Epithelial cell of esophagus (primary cell): ENCODE results near the gene SMG6.
"Not testable (repeated sequence)": the region's sequence is repeated elsewhere in the genome, so short reads cannot be mapped to it uniquely, and the experiment has no call there.

Experiments
- DNase-seq: peaks from one replicate; pipeline ENCODE4 v3.0.0; 2010; ENCODE audit warnings: low read depth
- H3K4me3 ChIP-seq: 2 replicates; pipeline ENCODE4 v1.5.1; 2011; ENCODE audit warnings: mild to moderate bottlenecking, low read length, control low read depth
- CTCF ChIP-seq: IDR thresholded peaks from 2 replicates; pipeline ENCODE4 v1.5.1; 2011; ENCODE audit warnings: low read depth, mild to moderate bottlenecking, low read length, control low read depth, inconsistent platforms; ENCODE audit not compliant: insufficient read depth; ENCODE audit errors: missing control alignments

SMG6 gene

GRCh38 chr17:2263183-2264066 lies 40.2 kb downstream of the SMG6 start:
- TF ChIP-seq CTCF: no peak

GRCh38 chr17:2262135-2262587 lies 41.4 kb downstream of the SMG6 start:
- no peak overlapping the region for H3K4me3 ChIP-seq
- DNase-seq: peak; percentile 78
- TF ChIP-seq CTCF: no peak

More at GRCh38 chr17:2263183-2264066, 40.2 kb downstream of the SMG6 start:
- H3K4me3 ChIP-seq: no peak overlapping the region
- DNase-seq: no peak

- DNase-seq: no peak
- H3K4me3 ChIP-seq: no peak overlapping the region
- TF ChIP-seq CTCF: no peak
Observed at GRCh38 chr17:2259769-2260536, 43.6 kb downstream of the SMG6 start.

GRCh38 chr17:2258830-2259229 lies 44.8 kb downstream of the SMG6 start:
- not testable (repeated sequence) for DNase-seq, H3K4me3 ChIP-seq

GRCh38 chr17:2253768-2254406 lies 49.7 kb downstream of the SMG6 start:
- DNase-seq: no peak
- H3K4me3 ChIP-seq: no peak overlapping the region
- no peak for TF ChIP-seq CTCF

- DNase-seq: no peak
- H3K4me3 ChIP-seq: no peak overlapping the region
- no peak for TF ChIP-seq CTCF
Observed at GRCh38 chr17:2253362-2253761, 50.2 kb downstream of the SMG6 start.

GRCh38 chr17:2251098-2251497 lies 52.5 kb downstream of the SMG6 start:
- no peak for DNase-seq
- TF ChIP-seq CTCF: no peak
- H3K4me3 ChIP-seq: no peak overlapping the region
